MM.1S (cell line): ENCODE measurements around the gene ZP2.

Experiments used
- CTCF ChIP-seq: fragments of 300-600 bp; sonication (generic); IDR thresholded peaks from 2 replicates; pipeline ENCODE4 v1.5.1; 2016; ENCODE audit warnings: antibody characterized with exemption, low read length, mixed read lengths
- EZH2 ChIP-seq: fragments of 300-600 bp; sonication (generic); optimal IDR thresholded peaks from 2 replicates; pipeline ENCODE3; 2017; ENCODE audit warnings: low read depth, mild to moderate bottlenecking, antibody characterized with exemption, low read length, mixed read lengths

DNA sequence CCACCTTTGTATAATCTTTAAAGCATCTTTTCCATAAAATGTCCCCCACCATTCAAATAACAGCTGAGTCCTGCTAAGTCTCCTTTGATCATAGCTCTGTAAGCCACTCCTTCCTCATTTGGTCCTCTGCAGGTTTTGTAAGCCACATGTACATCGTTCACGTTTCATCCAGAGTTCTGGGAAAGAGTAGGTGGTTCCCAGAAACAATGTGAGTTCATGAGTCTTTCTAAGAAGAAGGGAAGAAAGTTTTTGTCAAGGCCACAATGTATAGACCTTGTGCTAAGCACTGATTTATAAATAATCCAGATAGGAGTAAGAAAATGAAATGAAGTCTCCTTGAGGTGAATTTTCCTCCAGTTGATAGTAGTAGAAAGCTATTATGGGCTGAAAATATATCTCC, 13.4 kb upstream of the ZP2 start:
- TF ChIP-seq CTCF (no peak), EZH2 (no peak)
